K562 (cell line): Measurements from ENCODE around the gene LRP1B. TPM values are rescaled to one million over a fixed set of nuclear protein-coding genes. Genes with fewer than 3 reads are reported as not detected.

ENCODE experiments used
- PHF21A ChIP-seq: fragments of 450-650 bp; IDR thresholded peaks from 2 replicates; pipeline ENCODE4 v1.6.1; 2017; ENCODE audit warnings: low read depth, borderline replicate concordance
- RBFOX2 ChIP-seq: fragments of 200-400 bp; formaldehyde crosslinking; IDR thresholded peaks from 2 replicates; pipeline ENCODE4 v1.6.1; 2017; ENCODE audit warnings: low read depth, mild to moderate bottlenecking, low read length, moderate library complexity
- SAFB2 ChIP-seq: fragments of 200-400 bp; formaldehyde crosslinking; IDR thresholded peaks from 2 replicates; pipeline ENCODE4 v1.6.1; 2018; ENCODE audit warnings: borderline replicate concordance, low read length, low read depth, moderate library complexity; ENCODE audit not compliant: severe bottlenecking
- TEAD1 ChIP-seq, 2 experiments: fragments of 450-650 bp in 1 of 2; sonication (generic) in 1 of 2; formaldehyde crosslinking; IDR thresholded peaks; 2 replicates each; pipeline versions ENCODE4 v1.4.0 to v1.8.0; 2020 to 2022; ENCODE audit warnings: mild to moderate bottlenecking in 2 of 2, missing genetic modification reagents in 1 of 2
- THRAP3 ChIP-seq: fragments of 450-650 bp; IDR thresholded peaks from 2 replicates; pipeline ENCODE4 v1.6.1; 2016; ENCODE audit warnings: mild to moderate bottlenecking, inconsistent platforms, borderline replicate concordance
- ZNF583 ChIP-seq: fragments of 250-450 bp; sonication (Bioruptor Pico); IDR thresholded peaks from 2 replicates; pipeline ENCODE4 v1.4.0; 2020
- polyA plus RNA-seq, 8 experiments: library from polyadenylated mRNA; depleted of rRNA in 4 of 8; stranded (reverse) in 5 of 8; unstranded in 3 of 8; fragments of >200 nt; fragmentation: Nextera tagmentation in 2 of 8; fragmentation: Illumina TruSeq in 1 of 8; extraction: Ambion mirVana in 2 of 8; extraction: Trizol in 1 of 8; gene quantifications; 2 replicates each; pipeline versions ENCODE4 v1.2.1 to v1.2.3, GENCODE V29; 2011 to 2014; ENCODE audit warnings: inconsistent platforms in 1 of 8, missing spikeins in 1 of 8
- total RNA-seq, 7 experiments: library from RNA; depleted of rRNA in 6 of 7; stranded (reverse); fragments of >200 nt in 6 of 7; fragmentation: Illumina TruSeq in 2 of 7; extraction: Trizol in 2 of 7; gene quantifications; 2 replicates each; pipeline versions ENCODE4 v1.2.1 to v1.2.3, GENCODE V29; 2011 to 2021; ENCODE audit warnings: low replicate concordance in 1 of 7
- TF ChIP-seq, protein P1 (sequence below): sonication (generic); formaldehyde crosslinking; IDR thresholded peaks from 2 replicates; pipeline ENCODE4 v1.8.0; 2022; ENCODE audit warnings: mild to moderate bottlenecking, missing genetic modification reagents
- TF ChIP-seq, protein P2 (sequence below): fragments of 250-450 bp; sonication (Bioruptor Pico); IDR thresholded peaks from 2 replicates; pipeline ENCODE4 v1.4.0; 2020

LRP1B gene
- total and polyA plus RNA-seq, 9 of the 15 experiments (the other 6 are each of a cell fraction or from before 2014, with no cell fraction given) = not detected

DNA sequence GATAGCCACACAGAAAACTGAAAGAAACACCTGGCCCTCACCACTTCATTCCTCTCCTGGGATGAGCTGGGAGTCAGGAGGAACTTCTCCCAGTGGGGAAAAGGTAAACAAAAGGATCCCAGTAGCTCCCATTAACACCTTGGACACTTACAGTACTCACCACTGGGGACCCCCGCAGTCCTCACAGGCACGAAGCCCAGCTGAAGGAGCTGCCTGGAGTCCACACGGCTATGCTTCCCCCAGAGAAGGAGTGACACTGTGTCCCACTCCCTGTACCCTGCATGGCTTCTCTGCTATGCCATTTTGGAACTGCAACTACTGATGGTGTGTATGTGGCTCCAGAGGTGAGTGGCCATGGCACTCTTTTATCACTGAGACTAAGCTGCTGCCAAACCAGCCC is 1565.1 kb downstream of the LRP1B start (continued):
- TF ChIP-seq, protein P1, sequence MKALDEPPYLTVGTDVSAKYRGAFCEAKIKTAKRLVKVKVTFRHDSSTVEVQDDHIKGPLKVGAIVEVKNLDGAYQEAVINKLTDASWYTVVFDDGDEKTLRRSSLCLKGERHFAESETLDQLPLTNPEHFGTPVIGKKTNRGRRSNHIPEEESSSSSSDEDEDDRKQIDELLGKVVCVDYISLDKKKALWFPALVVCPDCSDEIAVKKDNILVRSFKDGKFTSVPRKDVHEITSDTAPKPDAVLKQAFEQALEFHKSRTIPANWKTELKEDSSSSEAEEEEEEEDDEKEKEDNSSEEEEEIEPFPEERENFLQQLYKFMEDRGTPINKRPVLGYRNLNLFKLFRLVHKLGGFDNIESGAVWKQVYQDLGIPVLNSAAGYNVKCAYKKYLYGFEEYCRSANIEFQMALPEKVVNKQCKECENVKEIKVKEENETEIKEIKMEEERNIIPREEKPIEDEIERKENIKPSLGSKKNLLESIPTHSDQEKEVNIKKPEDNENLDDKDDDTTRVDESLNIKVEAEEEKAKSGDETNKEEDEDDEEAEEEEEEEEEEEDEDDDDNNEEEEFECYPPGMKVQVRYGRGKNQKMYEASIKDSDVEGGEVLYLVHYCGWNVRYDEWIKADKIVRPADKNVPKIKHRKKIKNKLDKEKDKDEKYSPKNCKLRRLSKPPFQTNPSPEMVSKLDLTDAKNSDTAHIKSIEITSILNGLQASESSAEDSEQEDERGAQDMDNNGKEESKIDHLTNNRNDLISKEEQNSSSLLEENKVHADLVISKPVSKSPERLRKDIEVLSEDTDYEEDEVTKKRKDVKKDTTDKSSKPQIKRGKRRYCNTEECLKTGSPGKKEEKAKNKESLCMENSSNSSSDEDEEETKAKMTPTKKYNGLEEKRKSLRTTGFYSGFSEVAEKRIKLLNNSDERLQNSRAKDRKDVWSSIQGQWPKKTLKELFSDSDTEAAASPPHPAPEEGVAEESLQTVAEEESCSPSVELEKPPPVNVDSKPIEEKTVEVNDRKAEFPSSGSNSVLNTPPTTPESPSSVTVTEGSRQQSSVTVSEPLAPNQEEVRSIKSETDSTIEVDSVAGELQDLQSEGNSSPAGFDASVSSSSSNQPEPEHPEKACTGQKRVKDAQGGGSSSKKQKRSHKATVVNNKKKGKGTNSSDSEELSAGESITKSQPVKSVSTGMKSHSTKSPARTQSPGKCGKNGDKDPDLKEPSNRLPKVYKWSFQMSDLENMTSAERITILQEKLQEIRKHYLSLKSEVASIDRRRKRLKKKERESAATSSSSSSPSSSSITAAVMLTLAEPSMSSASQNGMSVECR (CRISPR knock-in tag) = no peak
- TF ChIP-seq ZNF583 (CRISPR knock-in tag) (no peak), TEAD1 (CRISPR knock-in tag; IDR thresholded peaks at IDR 0.05) (no peak), RBFOX2 (no peak), SAFB2 (no peak), PHF21A (no peak), THRAP3 (no peak)
- TF ChIP-seq, protein P2, sequence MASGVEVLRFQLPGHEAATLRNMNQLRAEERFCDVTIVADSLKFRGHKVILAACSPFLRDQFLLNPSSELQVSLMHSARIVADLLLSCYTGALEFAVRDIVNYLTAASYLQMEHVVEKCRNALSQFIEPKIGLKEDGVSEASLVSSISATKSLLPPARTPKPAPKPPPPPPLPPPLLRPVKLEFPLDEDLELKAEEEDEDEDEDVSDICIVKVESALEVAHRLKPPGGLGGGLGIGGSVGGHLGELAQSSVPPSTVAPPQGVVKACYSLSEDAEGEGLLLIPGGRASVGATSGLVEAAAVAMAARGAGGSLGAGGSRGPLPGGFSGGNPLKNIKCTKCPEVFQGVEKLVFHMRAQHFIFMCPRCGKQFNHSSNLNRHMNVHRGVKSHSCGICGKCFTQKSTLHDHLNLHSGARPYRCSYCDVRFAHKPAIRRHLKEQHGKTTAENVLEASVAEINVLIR (CRISPR knock-in tag) = no peak
